NCI-H748 (cell line): Measurements from ENCODE around the gene RALGDS.

ENCODE experiments used
- DNase-seq: peaks from one replicate; lab custom pipeline; 2025; ENCODE audit not compliant: unreplicated experiment; lab: John Stamatoyannopoulos, UW

Gene RALGDS

DNA sequence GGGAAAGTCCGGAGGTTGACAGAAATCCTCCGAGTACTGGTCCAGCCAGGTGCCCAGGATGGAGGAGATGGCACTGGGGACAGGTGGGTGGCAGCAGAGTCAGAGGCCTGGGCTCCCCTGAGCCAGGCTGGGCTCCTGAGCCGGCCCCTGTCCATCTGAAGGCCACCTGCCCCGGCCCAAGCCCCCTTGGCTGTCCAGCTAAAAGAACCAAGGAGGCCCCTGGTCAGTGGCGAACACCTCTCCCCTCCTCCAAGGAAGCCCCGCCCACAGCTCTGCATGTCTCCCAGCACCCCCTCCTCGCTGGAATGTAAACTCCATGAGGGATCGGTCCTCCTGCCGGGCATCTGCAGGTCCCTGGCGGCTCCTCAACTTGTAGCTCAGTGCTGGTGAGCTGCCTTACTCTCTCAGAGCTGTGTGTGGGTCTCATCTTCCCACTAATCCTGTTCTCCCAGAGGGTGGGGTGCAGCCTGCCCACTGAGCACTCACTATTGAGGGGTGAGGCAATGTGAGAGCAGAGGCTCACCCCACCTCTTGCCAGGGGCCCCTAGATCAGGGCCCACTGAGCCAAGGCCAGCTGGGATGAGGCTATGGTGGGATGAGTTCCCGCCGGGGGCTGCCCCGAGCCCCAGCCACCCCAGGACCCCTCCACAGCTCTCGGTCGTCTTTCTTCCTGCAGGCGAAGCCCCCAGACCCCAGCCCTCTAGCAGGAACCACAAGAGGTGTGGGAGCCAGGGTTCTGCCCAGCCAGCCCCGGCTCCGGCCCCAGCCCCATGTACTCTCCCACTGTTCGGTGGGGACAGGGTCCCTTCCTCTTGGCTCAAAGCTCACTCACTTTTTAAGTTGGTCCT is 12.0 kb downstream of the RALGDS start:
- no peak for DNase-seq

GRCh38 chr9:133107961-133108793 is 12.9 kb downstream of the RALGDS start:
- no peak for DNase-seq

GRCh38 chr9:133107245-133107722 is 13.8 kb downstream of the RALGDS start:
- no peak for DNase-seq

GRCh38 chr9:133106511-133107244 is 14.4 kb downstream of the RALGDS start:
- DNase-seq, result no peak

DNA sequence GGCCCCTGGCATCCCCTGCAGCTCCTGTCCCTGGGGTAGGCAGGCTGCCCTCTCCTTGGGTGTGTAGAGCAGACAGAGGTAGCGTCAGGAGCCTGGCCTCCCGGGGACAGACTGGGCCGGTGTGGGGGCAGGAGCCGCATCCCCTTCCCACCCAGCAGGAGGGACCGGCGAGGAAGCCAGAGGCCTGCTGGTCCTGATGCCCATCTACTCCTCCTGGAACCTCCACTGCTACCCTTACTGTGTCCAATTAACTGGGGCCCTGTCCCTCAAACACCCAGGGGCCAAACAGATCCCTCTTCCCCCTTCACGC is 15.6 kb downstream of the RALGDS start:
- DNase-seq, result no peak

DNA sequence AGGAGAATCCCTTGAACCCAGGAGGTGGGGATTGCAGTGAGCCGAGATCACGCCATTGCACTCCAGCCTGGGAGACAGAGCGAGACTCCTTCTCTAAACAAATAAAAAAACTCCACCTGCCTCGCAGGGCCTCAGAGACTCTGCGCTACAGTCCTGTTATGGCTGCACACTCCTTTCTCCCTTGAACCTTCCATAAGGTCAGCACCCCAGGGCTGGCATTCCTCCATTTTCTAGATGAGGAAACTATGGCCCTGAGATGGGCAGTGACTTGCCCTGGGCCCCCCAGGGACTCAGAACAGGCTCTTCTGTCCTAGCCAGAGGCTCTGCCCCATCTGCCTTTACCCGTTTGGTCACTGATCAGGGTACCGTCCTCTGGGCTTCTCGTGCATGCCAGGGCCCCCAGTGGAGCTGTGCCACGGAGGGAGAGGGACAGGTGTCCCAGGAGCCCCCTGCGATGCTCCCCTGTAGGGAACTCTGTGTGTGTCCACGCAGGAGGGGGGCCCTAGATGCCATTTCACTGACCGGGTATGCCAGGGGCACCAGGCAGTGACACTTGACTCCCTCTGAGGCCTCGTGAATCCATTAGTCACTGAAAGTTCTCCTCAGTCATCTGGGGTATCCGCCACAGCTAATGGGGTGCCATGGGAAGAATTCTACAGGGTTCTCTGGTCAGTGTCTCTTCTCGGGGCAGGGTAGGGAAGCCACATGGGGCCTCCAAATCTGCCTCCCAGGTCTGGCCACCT is 16.2 kb downstream of the RALGDS start:
- no peak for DNase-seq

DNA sequence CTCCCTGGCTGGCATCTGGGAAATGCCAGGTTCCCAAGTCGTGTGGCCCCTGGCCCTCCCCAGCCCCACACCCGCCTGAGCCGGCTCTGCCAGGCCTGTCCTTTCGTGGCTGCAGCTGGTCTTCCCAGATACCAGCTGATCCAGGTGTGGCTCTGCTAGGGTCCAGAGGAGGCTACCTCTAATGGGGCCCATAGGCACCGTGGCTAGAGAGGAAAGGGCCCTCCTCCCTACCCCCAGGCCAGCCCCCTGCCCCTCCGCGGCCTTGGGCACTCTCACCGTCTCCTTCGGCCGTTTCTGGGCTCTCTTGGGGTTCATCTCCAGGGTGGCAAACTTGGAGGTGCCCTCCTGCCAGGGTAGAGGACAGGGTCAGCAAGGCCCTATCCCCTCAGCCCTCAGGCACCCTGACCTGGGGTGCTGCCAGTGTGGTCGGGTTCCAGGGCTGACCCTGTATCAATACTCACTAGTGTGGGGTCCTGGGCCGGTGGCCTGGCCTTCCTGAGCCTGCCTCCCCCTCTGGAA is 17.0 kb downstream of the RALGDS start:
- no peak for DNase-seq

DNA sequence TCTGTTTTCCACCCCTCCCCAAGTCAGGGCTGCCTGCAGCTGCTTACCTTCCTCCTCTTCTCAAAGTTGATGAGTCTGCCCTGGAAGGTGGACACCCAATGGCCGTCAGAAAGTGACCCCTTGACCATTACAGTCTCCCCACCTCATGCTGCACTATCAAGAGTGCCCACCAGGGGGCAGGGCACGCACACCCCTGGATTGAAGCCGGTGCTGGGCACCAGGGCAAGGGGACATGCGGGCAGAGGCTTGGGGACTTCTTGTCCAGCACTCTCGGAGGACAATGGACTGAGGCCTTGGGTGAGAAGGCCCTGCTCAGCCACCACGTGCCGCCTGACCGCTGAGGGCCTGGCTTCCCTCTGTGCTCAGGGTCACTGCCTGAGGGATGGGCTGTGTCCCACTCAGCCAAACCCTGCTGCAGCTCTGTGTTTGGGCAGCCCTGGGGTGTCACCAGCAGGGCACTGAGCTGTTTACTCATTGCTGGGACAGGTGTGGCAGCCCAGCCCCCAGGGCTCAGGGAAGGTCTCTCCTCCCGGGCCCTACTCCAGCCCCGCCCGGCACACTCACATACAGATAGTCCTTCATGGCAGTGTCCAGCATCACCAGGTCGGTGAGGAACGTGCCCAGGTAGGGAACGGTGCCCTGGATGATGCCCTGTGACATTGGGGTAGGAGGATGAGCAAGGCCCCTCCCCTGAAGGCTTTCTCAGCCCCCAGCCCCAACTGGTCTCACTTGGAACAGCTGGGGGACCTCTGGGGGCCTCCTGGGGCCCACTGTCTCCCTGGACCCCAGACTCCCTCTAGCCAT is 17.7 kb downstream of the RALGDS start:
- peak; percentile 45 for DNase-seq

DNA sequence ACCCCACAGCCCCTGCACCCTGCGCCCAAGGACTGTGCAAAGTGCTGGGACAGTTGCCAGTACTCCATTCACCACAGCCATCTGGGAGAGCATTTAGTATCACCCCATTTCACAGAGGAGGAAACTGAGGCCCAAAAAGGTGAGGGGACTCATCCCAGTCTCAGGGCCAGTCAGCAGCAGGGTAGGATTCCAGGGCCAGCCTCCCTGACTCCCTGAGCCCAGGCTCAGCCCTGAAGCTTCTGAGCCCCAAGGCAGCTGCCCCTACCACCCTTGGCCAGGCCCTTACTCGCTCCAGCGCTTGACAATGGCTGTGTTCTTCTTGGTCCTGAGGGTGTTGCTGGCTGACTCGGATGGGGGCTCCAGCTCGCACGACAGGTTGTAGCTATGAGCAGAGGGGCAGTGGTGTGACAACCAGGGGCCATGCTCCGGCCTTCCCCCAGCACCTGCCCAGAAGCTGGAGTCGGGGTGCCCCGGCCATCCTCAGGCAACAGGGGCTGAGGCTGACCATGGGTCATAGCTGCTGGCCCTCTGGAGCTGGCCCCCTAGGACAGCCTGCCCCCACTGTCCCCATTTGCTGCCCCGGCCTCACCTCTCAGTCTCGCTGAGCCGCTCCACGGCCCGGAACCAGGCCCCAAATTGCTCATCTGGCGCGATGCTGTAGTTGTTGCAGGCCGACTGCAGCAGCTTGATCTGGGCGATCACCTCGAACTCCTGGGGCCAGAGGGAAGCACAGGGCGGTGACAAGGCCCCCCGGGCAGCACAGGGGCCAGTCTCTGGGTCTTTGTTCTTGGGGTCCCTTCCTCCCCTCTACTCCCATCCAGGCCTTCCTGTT is 18.6 kb downstream of the RALGDS start:
- no peak for DNase-seq

GRCh38 chr9:133101356-133102189 is 19.5 kb downstream of the RALGDS start:
- DNase-seq, result no peak

GRCh38 chr9:133100506-133101355 is 20.3 kb downstream of the RALGDS start:
- no peak for DNase-seq

GRCh38 chr9:133099726-133100505 is 21.1 kb downstream of the RALGDS start:
- DNase-seq, result no peak

DNA sequence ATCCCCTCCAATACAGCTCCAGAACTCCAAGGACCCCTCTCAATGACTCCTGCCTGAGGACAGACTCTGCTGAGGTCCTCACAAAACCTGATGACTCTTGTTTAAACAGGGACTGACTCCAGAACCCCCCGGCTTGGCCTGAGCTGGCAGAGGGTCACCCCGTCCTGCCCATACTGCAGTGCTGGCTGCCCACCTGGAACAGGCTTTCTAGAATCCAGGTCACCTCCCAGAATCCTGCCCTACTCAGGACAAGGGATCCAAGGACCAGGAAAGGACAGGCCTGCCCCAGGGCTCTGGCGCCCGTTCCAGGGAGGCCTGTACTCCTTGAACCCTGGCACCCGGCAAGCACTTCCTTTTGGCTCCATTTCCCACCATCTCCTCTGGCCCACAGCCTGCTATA is 22.2 kb downstream of the RALGDS start:
- DNase-seq, result no peak

GRCh38 chr9:133098104-133098754 is 22.8 kb downstream of the RALGDS start:
- no peak for DNase-seq

DNA sequence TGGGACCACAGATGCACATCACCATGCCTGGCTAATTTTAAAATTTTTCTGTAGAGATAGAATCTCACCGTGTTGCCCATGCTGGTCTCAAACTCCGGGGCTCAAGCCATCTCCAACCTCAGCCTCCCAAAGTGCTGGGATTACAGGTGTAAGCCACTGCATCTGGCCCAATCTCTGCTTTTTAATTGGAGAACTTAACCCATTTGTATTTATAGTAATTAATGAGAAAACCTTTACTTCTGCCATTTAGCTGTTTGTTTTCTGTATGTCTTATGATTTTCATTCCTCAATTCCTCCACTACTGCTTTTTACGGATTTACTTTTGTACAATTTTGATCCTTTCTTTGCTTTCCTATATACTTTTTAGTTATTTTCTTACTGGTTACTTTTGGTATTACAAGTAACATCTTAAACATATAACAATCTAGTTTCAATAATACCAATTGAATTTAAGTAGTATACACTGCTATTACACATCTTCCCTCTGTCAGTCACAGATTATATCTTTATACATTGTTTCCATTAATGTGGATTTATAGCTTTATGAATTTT is 26.1 kb downstream of the RALGDS start:
- no peak for DNase-seq
